Measurements from ENCODE around the gene MYB.
"Not testable (repeated sequence)": the region's sequence is repeated elsewhere in the genome, so short reads cannot be mapped to it uniquely, and the experiment has no call there.

Gene MYB

GRCh38 chr6:135164387-135164786 is 16.7 kb upstream of the MYB start:
- not testable (repeated sequence) for DNase-seq

- DNase-seq: no peak
These were observed 16.1 kb upstream of the MYB start for GRCh38 chr6:135165031-135165430.

- no peak for DNase-seq
These were observed 14.6 kb upstream of the MYB start for GRCh38 chr6:135166515-135166914.

- DNase-seq: no peak
These were observed 13.5 kb upstream of the MYB start for GRCh38 chr6:135167617-135168016.

- no peak for DNase-seq
These were observed 12.3 kb upstream of the MYB start for GRCh38 chr6:135168766-135169165.

GRCh38 chr6:135170238-135170637 is 10.9 kb upstream of the MYB start:
- DNase-seq: no peak

GRCh38 chr6:135170849-135171248 is 10.3 kb upstream of the MYB start:
- no peak for DNase-seq

- no peak for DNase-seq
These were observed 7.7 kb upstream of the MYB start for GRCh38 chr6:135173242-135173988.

- no peak for DNase-seq
These were observed 7.1 kb upstream of the MYB start for GRCh38 chr6:135173989-135174484.

- DNase-seq: no peak
These were observed 5.0 kb upstream of the MYB start for GRCh38 chr6:135176058-135176457.

- DNase-seq: peak; percentile 39 to 57
These were observed 4.6 kb upstream of the MYB start for GRCh38 chr6:135176464-135176863.

GRCh38 chr6:135179372-135179771 is 1.7 kb upstream of the MYB start:
- DNase-seq: no peak

GRCh38 chr6:135179920-135180541 is 1.1 kb upstream of the MYB start:
- DNase-seq: no peak

- no peak for DNase-seq
These were observed 394 bp downstream of the MYB start for GRCh38 chr6:135181333-135182070.

- peak; percentile 25 to 40 for DNase-seq
These were observed 1.2 kb downstream of the MYB start for GRCh38 chr6:135182071-135183001.

GRCh38 chr6:135183002-135183531 is 2.0 kb downstream of the MYB start:
- peak in 1 of 2 donors; percentile 28 for DNase-seq

- DNase-seq: peak; percentile 47 to 49
These were observed 2.7 kb downstream of the MYB start for GRCh38 chr6:135183532-135184440.

GRCh38 chr6:135185483-135185882 is 4.4 kb downstream of the MYB start:
- no peak for DNase-seq

- DNase-seq: no peak
These were observed 5.1 kb downstream of the MYB start for GRCh38 chr6:135186255-135186654.

- DNase-seq: no peak
These were observed 6.3 kb downstream of the MYB start for GRCh38 chr6:135187372-135187771.

- no peak for DNase-seq
These were observed 7.6 kb downstream of the MYB start for GRCh38 chr6:135188718-135189117.
